Choroid plexus epithelial cell (primary cell): ENCODE data around the gene CCNQ.

Experiments
- DNase-seq: peaks from one replicate; pipeline ENCODE4 v3.0.0-alpha.2; 2010; ENCODE audit warnings: low read depth
- H3K4me3 ChIP-seq: 2 replicates; pipeline ENCODE4 v1.5.1; 2011; ENCODE audit warnings: low read depth, mild to moderate bottlenecking, control low read depth, low read length, moderate library complexity
- CTCF ChIP-seq: conservative IDR thresholded peaks from 2 replicates; pipeline ENCODE4 v1.5.1; 2011; ENCODE audit warnings: low read depth, mild to moderate bottlenecking, control low read depth, inconsistent platforms, low read length, moderate library complexity

CCNQ gene

GRCh38 chrX:153635388-153635787 lies 36.4 kb upstream of the CCNQ start:
- no peak overlapping the region for H3K4me3 ChIP-seq
- no peak for DNase-seq
- no peak for TF ChIP-seq CTCF

- no peak for TF ChIP-seq CTCF
- no peak overlapping the region for H3K4me3 ChIP-seq
- DNase-seq, result no peak
These were observed 35.9 kb upstream of the CCNQ start for GRCh38 chrX:153634832-153635231.

- no peak overlapping the region for H3K4me3 ChIP-seq
- DNase-seq, result no peak
- no peak for TF ChIP-seq CTCF
These were observed 35.3 kb upstream of the CCNQ start for GRCh38 chrX:153634236-153634635.

- DNase-seq, result no peak
- TF ChIP-seq CTCF, result no peak
These were observed 34.8 kb upstream of the CCNQ start for GRCh38 chrX:153633607-153634180.

GRCh38 chrX:153633048-153633447 lies 34.1 kb upstream of the CCNQ start:
- H3K4me3 ChIP-seq, result no peak overlapping the region
- TF ChIP-seq CTCF, result no peak
- DNase-seq, result no peak

More at GRCh38 chrX:153633607-153634180, 34.8 kb upstream of the CCNQ start:
- H3K4me3 ChIP-seq, result no peak overlapping the region

- TF ChIP-seq CTCF, result no peak
- DNase-seq, result no peak
These were observed 33.6 kb upstream of the CCNQ start for GRCh38 chrX:153632595-153632946.

GRCh38 chrX:153631907-153632594 lies 33.1 kb upstream of the CCNQ start:
- TF ChIP-seq CTCF, result no peak

More at GRCh38 chrX:153632595-153632946, 33.6 kb upstream of the CCNQ start:
- H3K4me3 ChIP-seq, result no peak overlapping the region

More at GRCh38 chrX:153631907-153632594, 33.1 kb upstream of the CCNQ start:
- no peak overlapping the region for H3K4me3 ChIP-seq
- no peak for DNase-seq
